ENCODE results near the gene LAIR1.
"Not testable (repeated sequence)": the region's sequence is repeated elsewhere in the genome, so short reads cannot be mapped to it uniquely, and the experiment has no call there.

The LAIR1 gene

GRCh38 chr19:54364775-54365257 lies at the start of gene LAIR1:
TSS of gene LAIR1 (minus strand) at chr19:54364931. CDS start at chr19:54364804, 127 bp downstream.
- no peak for DNase-seq

GRCh38 chr19:54414156-54414555 lies 49.4 kb upstream of the LAIR1 start:
- DNase-seq = no peak

- no peak for DNase-seq
These were observed 48.1 kb upstream of the LAIR1 start for GRCh38 chr19:54412877-54413276.

- no peak for DNase-seq
These were observed 46.3 kb upstream of the LAIR1 start for GRCh38 chr19:54411033-54411432.

GRCh38 chr19:54408456-54409026 lies 43.8 kb upstream of the LAIR1 start:
- DNase-seq = no peak

- no peak for DNase-seq
These were observed 43.0 kb upstream of the LAIR1 start for GRCh38 chr19:54407780-54408179.

GRCh38 chr19:54405628-54406027 lies 40.9 kb upstream of the LAIR1 start:
- no peak for DNase-seq

- DNase-seq = no peak
These were observed 38.3 kb upstream of the LAIR1 start for GRCh38 chr19:54403054-54403453.

GRCh38 chr19:54400913-54401312 lies 36.2 kb upstream of the LAIR1 start:
- no peak for DNase-seq

- no peak for DNase-seq
These were observed 34.5 kb upstream of the LAIR1 start for GRCh38 chr19:54399189-54399588.

GRCh38 chr19:54395685-54396084 lies 31.0 kb upstream of the LAIR1 start:
- no peak for DNase-seq

- no peak for DNase-seq
These were observed 28.6 kb upstream of the LAIR1 start for GRCh38 chr19:54393381-54393780.

GRCh38 chr19:54392105-54392504 lies 27.4 kb upstream of the LAIR1 start:
- no peak for DNase-seq

- no peak for DNase-seq
These were observed 26.9 kb upstream of the LAIR1 start for GRCh38 chr19:54391589-54392061.

GRCh38 chr19:54390942-54391577 lies 26.3 kb upstream of the LAIR1 start:
- no peak for DNase-seq

GRCh38 chr19:54389553-54389952 lies 24.8 kb upstream of the LAIR1 start:
- DNase-seq = no peak

GRCh38 chr19:54388802-54389139 lies 24.0 kb upstream of the LAIR1 start:
- no peak for DNase-seq

GRCh38 chr19:54387991-54388801 lies 23.5 kb upstream of the LAIR1 start:
- no peak for DNase-seq

GRCh38 chr19:54383330-54383729 lies 18.6 kb upstream of the LAIR1 start:
- no peak for DNase-seq

GRCh38 chr19:54382041-54382440 lies 17.3 kb upstream of the LAIR1 start:
- DNase-seq = not testable (repeated sequence)

GRCh38 chr19:54380897-54381296 lies 16.2 kb upstream of the LAIR1 start:
- DNase-seq = no peak

GRCh38 chr19:54379187-54379678 lies 14.5 kb upstream of the LAIR1 start:
- no peak for DNase-seq

- no peak for DNase-seq
These were observed 12.0 kb upstream of the LAIR1 start for GRCh38 chr19:54376610-54377285.
